K562 (cell line): ENCODE results near the gene SEMA3A. TPM values are rescaled to one million over a fixed set of nuclear protein-coding genes. Genes with fewer than 3 reads are reported as not detected.

ENCODE experiments used
- ATAC-seq: fragments of 200-7000 bp; cut with Tn5 transposase; 3 replicates; pipeline ENCODE4 v1.9.1; 2020; ENCODE audit warnings: moderate library complexity
- BruUV-seq: library from RNA; stranded (reverse); fragments of 400-500 nt; replicated peaks from 2 replicates; lab custom pipeline; 2021; lab: Mats Ljungman, UMichigan
- CTCF ChIA-PET: fragments of 300-600 bp; formaldehyde crosslinking; extraction: SDS; loops from one replicate; lab custom pipeline; 2021; ENCODE audit warnings: low intra/inter-chr PET ratio; lab: Yijun Ruan, JAX
- POLR2A ChIA-PET: fragments of 300-600, 350-650 bp; sonication (Branson Sonifier 250); formaldehyde crosslinking; extraction: SDS; loops from one replicate; lab custom pipeline; 2021; ENCODE audit warnings: antibody characterized with exemption, inconsistent platforms; lab: Yijun Ruan, JAX
- DNase-seq, 4 experiments: peaks; one replicate each; pipeline versions ENCODE4 v3.0.0 to v3.0.0-alpha.2; 2011 to 2018; ENCODE audit warnings: low spot score in 3 of 4, mixed read lengths in 3 of 4; ENCODE audit errors: extremely low read depth in 1 of 4
- FAIRE-seq: peaks from 2 replicates; lab custom pipeline; 2011; peaks lifted over from hg19 to GRCh38; lab: Jason Lieb, UNC
- H2AFZ ChIP-seq: 2 replicates; pipeline ENCODE4 v1.6.0; 2011; ENCODE audit warnings: low read depth, low read length, control low read depth, inconsistent platforms
- H3K27ac ChIP-seq: fragments of 200-600 bp; 3 replicates; pipeline ENCODE4 v1.8.0; 2011; ENCODE audit warnings: low read depth, mild to moderate bottlenecking, control low read depth, inconsistent platforms, low read length, moderate library complexity, mixed read lengths; ENCODE audit errors: extremely low read depth
- H3K27me3 ChIP-seq, 2 experiments: fragments of 300-600 bp in 1 of 2; 2 replicates in 1 of 2; 3 replicates in 1 of 2; pipeline versions ENCODE4 v1.6.0 to v1.8.0; 2011; ENCODE audit warnings: inconsistent platforms in 2 of 2, low read length in 2 of 2, mild to moderate bottlenecking in 1 of 2, mixed read lengths in 1 of 2, moderate library complexity in 1 of 2; ENCODE audit not compliant: control insufficient read depth in 2 of 2, insufficient read depth in 2 of 2
- H3K36me3 ChIP-seq: fragments of 300-600 bp; 3 replicates; pipeline ENCODE4 v1.8.0; 2011; ENCODE audit warnings: mild to moderate bottlenecking, low read length, inconsistent platforms; ENCODE audit not compliant: control insufficient read depth, insufficient read depth
- H3K4me1 ChIP-seq, 2 experiments: fragments of 200-600 bp in 1 of 2; replicated peaks in 1 of 2; 2 replicates in 1 of 2; 3 replicates in 1 of 2; pipeline versions ENCODE4 v1.5.1 to v1.8.0; 2011; ENCODE audit warnings: inconsistent platforms in 2 of 2, low read length in 2 of 2, mild to moderate bottlenecking in 1 of 2, mixed read lengths in 1 of 2, moderate library complexity in 1 of 2; ENCODE audit not compliant: control insufficient read depth in 2 of 2, insufficient read depth in 2 of 2
- H3K4me2 ChIP-seq: 2 replicates; pipeline ENCODE4 v1.6.1; 2011; ENCODE audit warnings: low read length, control low read depth, inconsistent platforms, mixed read lengths; ENCODE audit not compliant: insufficient read depth
- H3K4me3 ChIP-seq: fragments of 200-600 bp; sonication (generic), shearing (Covaris generic); 2 replicates; pipeline ENCODE4 v1.5.1; 2016; ENCODE audit warnings: control low read depth, inconsistent platforms
- H3K79me2 ChIP-seq: fragments of 200-600 bp; 3 replicates; pipeline ENCODE4 v1.8.0; 2011; ENCODE audit warnings: low read length, inconsistent platforms; ENCODE audit not compliant: control insufficient read depth, insufficient read depth
- H3K9ac ChIP-seq, 2 experiments: 2 replicates each; pipeline versions ENCODE4 v1.6.0 to v1.6.1; 2011; ENCODE audit warnings: low read depth in 2 of 2, low read length in 2 of 2, control low read depth in 1 of 2, inconsistent platforms in 1 of 2, mild to moderate bottlenecking in 1 of 2, mixed read lengths in 1 of 2; ENCODE audit not compliant: insufficient read depth in 1 of 2
- H3K9me1 ChIP-seq: one replicate; pipeline ENCODE4 v1.6.0; 2011; ENCODE audit warnings: inconsistent platforms, mild to moderate bottlenecking, low read length, moderate library complexity; ENCODE audit not compliant: control insufficient read depth, insufficient read depth
- H3K9me3 ChIP-seq: replicated peaks from 2 replicates; pipeline ENCODE4 v1.5.1; 2011; ENCODE audit warnings: low read depth, low read length, inconsistent platforms; ENCODE audit not compliant: control insufficient read depth, insufficient read depth
- H4K20me1 ChIP-seq: replicated peaks from 2 replicates; pipeline ENCODE4 v1.6.1; 2011; ENCODE audit warnings: low read length, inconsistent platforms, mixed read lengths; ENCODE audit not compliant: control insufficient read depth, insufficient read depth
- KAT7 ChIP-seq: sonication (generic); formaldehyde crosslinking; IDR thresholded peaks from 2 replicates; pipeline ENCODE4 v1.8.0; 2022; ENCODE audit warnings: missing genetic modification reagents, mild to moderate bottlenecking, borderline replicate concordance
- MEIS2 ChIP-seq: fragments of 450-650 bp; IDR thresholded peaks from 2 replicates; pipeline ENCODE4 v1.6.1; 2014; ENCODE audit warnings: mild to moderate bottlenecking; ENCODE audit not compliant: partially characterized antibody
- WGBS: fragments of 100-300 bp; shearing (Covaris generic); methylation state at CpG from one replicate; pipeline ENCODE4 v1.1.6; 2016; ENCODE audit warnings: low coverage, mixed read lengths; ENCODE audit not compliant: insufficient coverage; ENCODE audit errors: missing lambda C conversion rate; 5-methylcytosine and 5-hydroxymethylcytosine counted together
- in situ Hi-C: fragments of 300-500 bp; cut with MboI; formaldehyde crosslinking; loops from 4 replicates; pipeline ENCODE4 v1.15.0; 2018; ENCODE audit warnings: inconsistent platforms, mixed read lengths
- intact Hi-C: fragments of 100-400 bp; cut with micrococcal nuclease; formaldehyde crosslinking; loops from 2 replicates; pipeline ENCODE4 v1.14.2; 2022
- polyA plus RNA-seq, 8 experiments: library from polyadenylated mRNA; depleted of rRNA in 4 of 8; stranded (reverse) in 5 of 8; unstranded in 3 of 8; fragments of >200 nt; fragmentation: Nextera tagmentation in 2 of 8; fragmentation: Illumina TruSeq in 1 of 8; extraction: Ambion mirVana in 2 of 8; extraction: Trizol in 1 of 8; gene quantifications; 2 replicates each; pipeline versions ENCODE4 v1.2.1 to v1.2.3, GENCODE V29; 2011 to 2014; ENCODE audit warnings: inconsistent platforms in 1 of 8, missing spikeins in 1 of 8
- total RNA-seq, 7 experiments: library from RNA; depleted of rRNA in 6 of 7; stranded (reverse); fragments of >200 nt in 6 of 7; fragmentation: Illumina TruSeq in 2 of 7; extraction: Trizol in 2 of 7; gene quantifications; 2 replicates each; pipeline versions ENCODE4 v1.2.1 to v1.2.3, GENCODE V29; 2011 to 2021; ENCODE audit warnings: low replicate concordance in 1 of 7

SEMA3A gene
- total and polyA plus RNA-seq, 9 of the 15 experiments (the other 6 are each of a cell fraction or from before 2014, with no cell fraction given): 0.36 to 3.0 (median 1.1) TPM

- no peak for TF ChIP-seq MEIS2
These were observed 117.3 kb downstream of the SEMA3A start for GRCh38 chr7:84077336-84077735.

GRCh38 chr7:84076219-84076618 lies 118.4 kb downstream of the SEMA3A start:
- FAIRE-seq (no peak), DNase-seq (no peak), ATAC-seq (no peak)
- Histone ChIP-seq H3K4me3 (no peak overlapping the region), H3K27ac (no peak overlapping the region), H3K9me1 (no peaks in the 10 kb centered on the region), H3K27me3 (no peaks in the 10 kb centered on the region), H3K36me3 (no peaks in the 10 kb centered on the region), H3K79me2 (no peaks in the 10 kb centered on the region), H3K4me1 (no peaks in the 10 kb centered on the region), H3K9me3 (no peaks in the 10 kb centered on the region; the same call in 1 of the 2 replicates), H2AFZ (no peak overlapping the region), H3K4me2 (no peak overlapping the region), H3K9ac (no peak overlapping the region), H4K20me1 (no peaks in the 10 kb centered on the region)
- 0% methylated on average over 1 of the region's 1 CpG for WGBS
- TF ChIP-seq KAT7 (CRISPR knock-in tag): no peak
- CTCF ChIA-PET: no interaction called here
- intact Hi-C loops (no loop called here), in situ Hi-C loops (no loop called here)
- POLR2A ChIA-PET: no interaction called here
- BruUV-seq: no TSS peak

More at GRCh38 chr7:84077336-84077735, 117.3 kb downstream of the SEMA3A start:
- Histone ChIP-seq H2AFZ (no peak overlapping the region), H3K4me3 (no peak overlapping the region), H3K27me3 (no peaks in the 10 kb centered on the region), H3K36me3 (no peaks in the 10 kb centered on the region), H3K9ac (no peak overlapping the region), H3K4me2 (no peak overlapping the region), H3K79me2 (no peaks in the 10 kb centered on the region), H4K20me1 (no peaks in the 10 kb centered on the region), H3K27ac (no peak overlapping the region), H3K4me1 (no peaks in the 10 kb centered on the region), H3K9me3 (no peaks in the 10 kb centered on the region; the same call in 1 of the 2 replicates), H3K9me1 (no peaks in the 10 kb centered on the region)
- in situ Hi-C loops: no loop called here
- intact Hi-C loops: no loop called here
- ATAC-seq (no peak), FAIRE-seq (no peak), DNase-seq (no peak)
- ChIA-PET CTCF (interaction anchor here (0.7 kb wide), 1 partner anchor 109 kb away, joined by 3 read pairs; no protein-coding TSS in a partner anchor), POLR2A (no interaction called here)
- no TSS peak for BruUV-seq
- 1% methylated on average over 4 of the region's 4 CpGs for WGBS
